GM18505 (cell line): ENCODE results near the gene COL19A1.
A peak's percentile ranks its signal among the peaks of the same experiment; 100 is the strongest.
"Not testable (repeated sequence)": the region's sequence is repeated elsewhere in the genome, so short reads cannot be mapped to it uniquely, and the experiment has no call there.

Experiments
- ATAC-seq: cut with Tn5 transposase; IDR thresholded peaks from one replicate; pipeline ENCODE4 v1.9.1; 2021; ENCODE audit not compliant: unreplicated experiment
- POLR2A ChIP-seq: IDR thresholded peaks from 4 replicates; pipeline ENCODE4 v1.6.1; 2011; ENCODE audit warnings: borderline replicate concordance; ENCODE audit not compliant: insufficient read depth, insufficient read length; ENCODE audit errors: extremely low read depth

The COL19A1 gene

GRCh38 chr6:69875715-69876114, 9.4 kb downstream of the COL19A1 start:
- TF ChIP-seq POLR2A: no peak
- no peak for ATAC-seq

DNA sequence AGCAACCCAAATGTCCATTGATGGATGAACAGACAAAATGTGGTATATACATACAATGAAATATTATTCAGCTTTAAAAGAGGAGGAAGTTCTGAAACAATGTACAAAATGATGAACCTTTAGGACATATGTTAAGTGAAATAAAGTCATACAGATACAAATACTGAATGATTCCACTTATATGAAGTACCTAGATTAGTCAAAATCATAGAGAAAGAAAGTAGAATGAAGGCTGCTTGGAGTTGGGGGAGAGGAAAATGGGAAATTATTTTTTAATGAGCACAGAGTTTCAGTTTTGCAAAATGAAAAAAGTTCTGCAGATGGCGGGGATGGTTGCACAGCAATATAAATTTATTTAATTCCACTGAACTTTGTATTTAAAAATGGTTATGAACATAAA, 12.4 kb downstream of the COL19A1 start:
- TF ChIP-seq POLR2A: no peak
- ATAC-seq: no peak

GRCh38 chr6:69880601-69881000, 14.2 kb downstream of the COL19A1 start:
- ATAC-seq: no peak

GRCh38 chr6:69881322-69882151, 15.2 kb downstream of the COL19A1 start:
- peak; percentile 89 for ATAC-seq

More at GRCh38 chr6:69880601-69881000, 14.2 kb downstream of the COL19A1 start:
- TF ChIP-seq POLR2A: no peak

DNA sequence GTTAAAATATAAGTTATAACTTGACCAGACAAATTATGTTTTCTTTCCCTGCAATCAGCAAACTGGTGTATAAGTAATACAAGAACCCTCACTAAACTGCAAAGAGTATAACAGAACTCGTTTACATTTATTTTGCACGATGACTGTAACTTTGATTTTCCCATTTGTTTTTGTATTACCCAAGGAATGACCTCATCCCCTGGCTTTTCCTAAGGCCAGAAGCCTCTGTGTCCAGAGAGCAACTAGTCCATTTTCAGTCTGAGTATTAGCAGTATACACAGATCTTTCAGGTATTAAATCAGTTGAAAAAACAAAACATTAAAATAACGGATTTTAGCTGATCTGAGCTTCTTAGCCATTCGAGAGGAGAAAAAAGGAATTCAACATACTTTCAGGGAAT, 17.2 kb downstream of the COL19A1 start:
- no peak for ATAC-seq
- TF ChIP-seq POLR2A: no peak

More at GRCh38 chr6:69881322-69882151, 15.2 kb downstream of the COL19A1 start:
- TF ChIP-seq POLR2A: peak; percentile 41

- no peak for TF ChIP-seq POLR2A
- ATAC-seq: no peak
Observed at GRCh38 chr6:69884231-69884630, 17.9 kb downstream of the COL19A1 start.

- peak; percentile 58 for ATAC-seq
Observed at GRCh38 chr6:69887026-69887425, 20.7 kb downstream of the COL19A1 start.

DNA sequence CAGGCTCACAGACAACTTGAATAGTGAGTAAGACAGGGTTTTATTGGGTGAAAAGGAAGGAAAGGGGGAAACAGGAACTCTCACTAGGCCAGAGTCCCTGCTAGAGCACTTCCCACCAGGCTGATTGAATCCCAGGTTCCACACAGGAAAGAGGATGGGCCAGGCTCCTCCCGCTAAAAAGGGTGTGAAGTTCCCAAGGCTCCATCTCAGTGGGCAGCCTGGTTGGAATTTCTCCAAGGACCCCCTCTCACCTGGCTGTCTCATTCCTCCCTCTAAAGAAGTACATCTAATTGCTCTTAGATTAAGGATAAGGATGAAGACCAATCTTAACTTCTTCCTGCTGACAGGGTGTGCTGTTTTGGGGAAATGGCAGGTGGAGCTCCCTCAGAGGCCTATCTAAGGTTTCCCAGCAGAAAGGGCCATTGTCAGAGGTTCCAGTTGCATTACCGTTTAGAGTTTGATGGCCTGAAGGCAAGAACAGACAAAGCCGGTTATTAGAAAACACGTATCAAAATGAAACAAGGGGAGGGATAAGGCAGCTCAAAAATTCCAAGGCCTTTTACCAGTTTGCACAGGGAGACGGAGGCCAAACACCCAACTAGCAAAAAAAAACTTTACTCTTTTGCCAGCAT, 21.5 kb downstream of the COL19A1 start:
- TF ChIP-seq POLR2A: no peak
- ATAC-seq: no peak

More at GRCh38 chr6:69887026-69887425, 20.7 kb downstream of the COL19A1 start:
- TF ChIP-seq POLR2A: no peak

DNA sequence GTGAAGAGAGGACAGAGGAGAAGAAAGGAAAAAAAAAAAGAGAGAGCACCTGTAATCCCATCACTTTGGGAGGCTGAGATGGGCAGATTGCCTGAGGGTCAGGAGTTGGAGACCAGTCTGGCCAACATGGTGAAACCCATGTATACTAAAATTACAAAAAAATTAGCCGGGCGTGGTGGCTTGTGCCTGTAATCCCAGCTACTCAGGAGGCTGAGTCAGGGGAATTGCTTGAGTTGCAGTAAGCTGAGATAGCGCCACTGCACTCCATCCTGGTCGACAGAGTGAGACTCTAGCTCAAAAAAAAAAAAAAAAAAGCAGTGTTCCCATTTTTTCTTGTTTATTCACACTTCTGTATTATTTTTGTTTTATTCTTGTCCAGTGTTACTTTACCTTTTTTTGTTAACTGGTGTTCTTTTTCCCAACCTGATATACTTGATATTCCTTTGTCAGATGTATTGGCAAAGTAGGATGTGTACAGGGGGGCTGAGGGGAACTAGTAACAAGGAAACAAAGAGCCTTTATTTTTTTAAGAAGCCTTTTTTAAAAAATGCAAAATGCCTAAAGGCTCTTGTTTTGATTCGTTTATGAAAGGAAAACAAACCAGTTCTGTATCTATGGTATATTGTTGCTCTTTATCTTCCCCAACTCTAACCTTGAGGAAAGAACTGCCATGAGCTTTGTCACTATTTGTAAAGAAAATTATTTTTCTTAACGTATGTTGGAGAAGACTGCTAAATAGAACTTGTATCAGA, 22.3 kb downstream of the COL19A1 start:
- TF ChIP-seq POLR2A: no peak
- no peak for ATAC-seq

DNA sequence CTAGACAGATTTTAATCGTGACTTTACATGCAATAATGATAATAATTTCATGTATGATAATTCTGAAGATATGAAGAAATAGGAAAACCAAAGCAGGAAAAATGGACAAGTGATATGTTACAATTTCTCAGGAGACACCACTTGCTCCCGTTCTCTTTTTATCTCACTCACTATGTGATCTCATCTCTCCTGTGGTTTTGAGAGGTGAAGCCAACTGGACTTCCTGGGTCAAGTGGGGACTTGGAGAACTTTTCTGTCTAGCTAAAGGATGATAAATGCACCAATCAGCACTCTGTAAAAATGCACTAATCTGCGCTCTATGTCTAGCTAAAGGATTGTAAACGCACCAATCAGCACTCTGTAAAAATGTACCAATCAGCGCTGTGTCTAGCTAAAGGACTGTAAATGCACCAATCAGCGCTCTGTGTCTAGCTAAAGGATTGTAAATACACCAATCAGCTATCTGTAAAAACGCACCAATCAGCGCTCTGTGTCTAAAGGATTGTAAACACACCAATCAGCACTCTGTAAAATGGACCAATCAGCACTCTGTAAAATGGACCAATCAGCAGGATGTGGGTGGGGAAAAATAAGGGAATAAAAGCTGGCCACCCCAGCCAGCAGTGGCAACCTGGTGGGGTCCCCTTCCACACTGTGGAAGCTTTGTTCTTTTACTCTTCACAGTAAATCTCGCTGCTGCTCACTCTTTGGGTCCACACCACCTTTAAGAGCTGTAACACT, 23.0 kb downstream of the COL19A1 start:
- not testable (repeated sequence) for ATAC-seq

- ATAC-seq: not testable (repeated sequence)
Observed at GRCh38 chr6:69892561-69892960, 26.2 kb downstream of the COL19A1 start.

DNA sequence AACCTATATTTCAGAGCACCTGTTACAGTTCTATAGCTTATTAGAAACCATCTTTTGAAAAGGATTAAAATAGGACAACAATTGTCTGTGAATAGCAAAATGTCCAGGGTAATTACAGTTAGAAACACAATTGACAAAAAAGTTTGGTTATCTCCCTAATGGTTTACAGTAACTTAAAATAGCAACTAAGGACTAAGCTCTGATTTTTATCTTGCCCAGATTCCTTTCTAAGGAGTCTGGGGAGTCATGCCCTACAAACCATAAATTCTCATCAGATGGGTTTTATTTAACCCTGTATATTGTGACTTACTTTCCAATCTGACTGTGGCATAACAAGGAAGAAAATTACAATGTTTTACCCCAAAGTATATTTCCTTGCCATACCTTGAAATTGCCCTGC, 26.9 kb downstream of the COL19A1 start:
- not testable (repeated sequence) for ATAC-seq
